NCI-H82 treated with DMSO at 0.1 percent for 48 hours (cell line): ENCODE measurements around the gene CASKIN1.
"Not testable (repeated sequence)": the region's sequence is repeated elsewhere in the genome, so short reads cannot be mapped to it uniquely, and the experiment has no call there.

Source experiments
- DNase-seq: peaks from one replicate; lab custom pipeline; 2025; ENCODE audit not compliant: unreplicated experiment; lab: John Stamatoyannopoulos, UW

Gene CASKIN1, protein sequence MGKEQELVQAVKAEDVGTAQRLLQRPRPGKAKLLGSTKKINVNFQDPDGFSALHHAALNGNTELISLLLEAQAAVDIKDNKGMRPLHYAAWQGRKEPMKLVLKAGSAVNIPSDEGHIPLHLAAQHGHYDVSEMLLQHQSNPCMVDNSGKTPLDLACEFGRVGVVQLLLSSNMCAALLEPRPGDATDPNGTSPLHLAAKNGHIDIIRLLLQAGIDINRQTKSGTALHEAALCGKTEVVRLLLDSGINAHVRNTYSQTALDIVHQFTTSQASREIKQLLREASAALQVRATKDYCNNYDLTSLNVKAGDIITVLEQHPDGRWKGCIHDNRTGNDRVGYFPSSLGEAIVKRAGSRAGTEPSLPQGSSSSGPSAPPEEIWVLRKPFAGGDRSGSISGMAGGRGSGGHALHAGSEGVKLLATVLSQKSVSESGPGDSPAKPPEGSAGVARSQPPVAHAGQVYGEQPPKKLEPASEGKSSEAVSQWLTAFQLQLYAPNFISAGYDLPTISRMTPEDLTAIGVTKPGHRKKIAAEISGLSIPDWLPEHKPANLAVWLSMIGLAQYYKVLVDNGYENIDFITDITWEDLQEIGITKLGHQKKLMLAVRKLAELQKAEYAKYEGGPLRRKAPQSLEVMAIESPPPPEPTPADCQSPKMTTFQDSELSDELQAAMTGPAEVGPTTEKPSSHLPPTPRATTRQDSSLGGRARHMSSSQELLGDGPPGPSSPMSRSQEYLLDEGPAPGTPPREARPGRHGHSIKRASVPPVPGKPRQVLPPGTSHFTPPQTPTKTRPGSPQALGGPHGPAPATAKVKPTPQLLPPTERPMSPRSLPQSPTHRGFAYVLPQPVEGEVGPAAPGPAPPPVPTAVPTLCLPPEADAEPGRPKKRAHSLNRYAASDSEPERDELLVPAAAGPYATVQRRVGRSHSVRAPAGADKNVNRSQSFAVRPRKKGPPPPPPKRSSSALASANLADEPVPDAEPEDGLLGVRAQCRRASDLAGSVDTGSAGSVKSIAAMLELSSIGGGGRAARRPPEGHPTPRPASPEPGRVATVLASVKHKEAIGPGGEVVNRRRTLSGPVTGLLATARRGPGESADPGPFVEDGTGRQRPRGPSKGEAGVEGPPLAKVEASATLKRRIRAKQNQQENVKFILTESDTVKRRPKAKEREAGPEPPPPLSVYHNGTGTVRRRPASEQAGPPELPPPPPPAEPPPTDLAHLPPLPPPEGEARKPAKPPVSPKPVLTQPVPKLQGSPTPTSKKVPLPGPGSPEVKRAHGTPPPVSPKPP (N-terminal part only)

DNA sequence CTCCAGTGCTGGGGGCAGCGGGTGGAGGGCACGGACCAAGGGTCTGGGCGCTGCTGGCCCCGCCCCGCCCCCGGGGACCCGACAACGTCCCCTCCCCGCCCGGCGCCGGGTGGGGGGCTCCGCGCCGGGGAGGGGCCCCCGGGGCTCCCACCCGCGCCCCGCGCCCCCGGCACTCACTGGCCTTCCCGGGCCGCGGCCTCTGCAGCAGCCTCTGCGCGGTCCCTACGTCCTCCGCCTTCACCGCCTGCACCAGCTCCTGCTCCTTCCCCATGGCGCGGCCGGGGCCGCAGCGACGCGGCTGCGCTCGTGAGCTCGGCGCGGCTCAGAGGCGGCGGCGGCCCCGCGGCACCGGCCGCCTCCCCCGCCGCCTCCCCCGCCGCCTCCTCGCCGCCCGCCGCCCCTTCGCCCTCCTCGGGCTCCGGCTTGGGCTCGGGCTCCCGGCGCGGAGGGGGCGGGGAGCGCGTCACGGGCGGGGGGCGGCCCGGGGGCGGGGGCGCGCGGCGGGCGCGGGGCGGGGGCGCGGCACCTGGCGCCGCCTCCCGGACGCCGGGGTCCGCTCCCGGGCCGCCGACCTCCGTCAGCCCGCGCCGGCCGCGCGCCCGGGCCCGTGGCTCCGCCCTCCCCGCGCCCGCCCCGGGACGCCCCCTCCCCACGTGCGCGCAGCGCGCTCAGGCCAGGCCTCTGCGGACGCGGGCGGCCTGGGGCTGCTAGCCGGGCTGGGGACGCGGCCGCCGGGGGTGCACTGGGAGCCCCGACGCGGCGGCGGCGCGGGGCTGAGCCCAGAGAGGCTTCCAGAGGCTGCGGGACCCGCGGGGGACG is at the start of gene CASKIN1:
TSS of gene CASKIN1 (minus strand) at position 444 of the 819 bp plus-strand sequence. CDS start at position 271, 173 bp downstream.
- no peak for DNase-seq

DNA sequence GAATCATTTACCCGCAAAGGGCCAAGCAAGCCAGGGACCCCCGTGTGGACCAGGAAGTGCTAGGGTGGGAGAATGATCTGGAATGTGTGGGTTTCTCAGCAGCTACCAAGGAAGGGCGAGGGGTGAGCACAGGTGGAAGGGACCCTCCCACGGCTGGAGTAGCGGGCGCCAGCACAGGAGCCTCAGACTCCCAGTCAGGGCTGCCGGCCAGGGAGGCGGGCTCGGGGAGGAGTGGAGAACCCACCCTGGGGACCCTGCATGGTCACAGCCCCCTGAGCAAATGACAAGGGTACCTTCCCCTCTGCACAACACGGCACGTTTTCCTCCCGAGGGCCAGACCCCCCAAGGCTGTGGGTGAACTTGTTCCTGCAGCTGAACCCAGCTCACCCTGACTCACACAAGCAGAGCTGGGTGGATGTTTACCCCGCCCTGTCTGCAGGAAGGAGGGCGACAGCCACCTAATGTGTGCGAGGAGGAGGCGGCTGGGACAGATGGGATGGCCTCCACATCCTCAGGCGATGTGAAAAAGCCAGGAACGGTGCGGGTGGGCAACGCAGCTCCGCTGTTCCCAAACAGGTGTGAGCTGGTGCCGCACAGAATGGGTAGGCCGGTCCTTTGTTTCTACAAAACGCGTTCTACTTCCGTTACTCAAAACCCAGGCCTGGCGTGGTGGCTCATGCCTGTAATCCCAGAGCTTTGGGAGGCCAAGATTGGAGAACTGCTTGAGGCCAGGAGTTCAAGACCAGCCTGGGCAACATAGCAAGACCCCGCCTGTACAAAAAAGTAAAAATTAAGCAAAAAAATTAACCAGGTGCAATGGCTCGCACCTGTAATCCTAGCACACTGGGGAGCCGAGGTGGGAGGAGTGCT is 48.8 kb upstream of the CASKIN1 start:
- DNase-seq: no peak

- no peak for DNase-seq
Measured at GRCh38 chr16:2244301-2244700, 47.9 kb upstream of the CASKIN1 start.

DNA sequence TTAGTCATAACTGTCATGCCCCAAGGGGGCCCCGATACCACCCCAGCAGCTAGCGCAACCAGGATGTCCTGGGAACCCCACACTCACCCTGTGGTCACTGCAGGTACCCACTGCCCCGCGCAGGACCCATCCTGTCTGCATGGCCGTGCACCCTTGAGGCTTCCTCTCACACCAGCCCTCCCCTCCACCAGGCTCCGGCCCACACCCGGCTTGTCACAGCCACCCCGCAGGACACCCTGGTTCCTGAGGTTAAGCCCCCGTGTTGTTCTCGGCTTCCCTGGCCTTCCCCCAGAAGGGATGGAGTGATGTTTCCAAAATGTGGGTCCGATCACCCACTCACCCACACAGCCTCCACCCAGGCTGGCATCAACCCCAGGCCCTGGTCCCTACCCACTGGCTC is 47.4 kb upstream of the CASKIN1 start:
- DNase-seq: no peak

- no peak for DNase-seq
Measured at GRCh38 chr16:2243031-2243528, 46.7 kb upstream of the CASKIN1 start.

GRCh38 chr16:2242598-2242997 is 46.2 kb upstream of the CASKIN1 start:
- no peak for DNase-seq

DNA sequence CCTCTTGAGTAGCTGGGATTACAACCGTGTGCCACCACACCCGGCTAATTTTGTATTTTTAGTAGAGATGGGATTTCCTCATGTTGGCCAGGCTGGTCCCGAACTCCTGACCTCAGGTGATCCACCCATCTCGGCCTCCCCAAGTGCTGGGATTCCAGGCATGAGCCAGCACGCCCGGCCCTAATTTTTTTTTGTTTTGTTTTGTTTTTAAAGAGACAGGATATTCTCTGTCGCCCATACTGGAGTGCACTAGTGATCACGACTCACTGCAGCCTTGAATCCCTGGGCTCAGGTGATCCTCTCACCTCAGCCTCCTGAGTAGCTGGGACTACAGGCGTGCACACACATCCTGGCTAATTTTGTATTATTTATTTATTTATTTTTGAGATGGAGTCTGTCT is 43.9 kb upstream of the CASKIN1 start:
- not testable (repeated sequence) for DNase-seq

DNA sequence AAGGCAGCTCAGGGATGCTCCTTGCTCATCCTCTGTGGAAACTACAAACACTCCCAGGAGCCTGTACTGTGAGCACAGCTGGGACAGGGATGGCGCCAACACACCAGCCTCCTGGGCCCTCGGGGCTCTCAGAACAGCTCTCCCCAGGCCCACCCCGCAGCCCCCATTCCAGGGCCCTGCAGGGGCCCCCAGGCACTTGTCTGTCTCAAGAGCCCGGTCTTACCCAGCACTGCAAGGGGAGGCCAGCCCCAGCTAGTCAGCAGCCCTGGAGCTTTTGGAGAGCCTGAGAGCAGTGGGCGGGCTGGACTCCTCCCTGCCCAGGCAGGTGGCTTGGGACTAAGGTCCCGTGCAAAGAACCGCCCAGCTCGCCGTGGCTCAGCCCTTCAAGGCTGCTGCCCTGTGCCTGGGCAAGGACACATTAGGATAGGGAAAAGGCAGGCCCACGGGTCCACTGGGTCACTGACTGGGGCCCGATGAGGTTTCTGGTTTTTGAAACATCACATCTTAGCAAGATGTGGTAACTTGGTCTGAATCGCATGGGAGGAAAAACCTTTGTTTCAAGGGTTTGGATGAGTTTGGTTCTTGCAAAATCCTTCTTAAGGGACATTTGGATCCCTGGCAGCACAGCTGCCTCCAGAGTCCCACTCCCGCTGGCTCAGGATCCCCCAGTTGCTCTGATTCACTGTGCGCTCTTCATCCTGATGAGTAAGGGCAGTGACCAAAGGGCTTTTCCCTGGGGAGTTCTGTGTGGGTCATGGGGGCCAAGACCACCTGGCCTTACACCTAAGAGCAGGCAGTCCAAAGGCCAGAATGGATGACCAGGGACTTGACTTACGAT is 42.7 kb upstream of the CASKIN1 start:
- no peak for DNase-seq

GRCh38 chr16:2238150-2238837 is 41.9 kb upstream of the CASKIN1 start:
- no peak for DNase-seq

DNA sequence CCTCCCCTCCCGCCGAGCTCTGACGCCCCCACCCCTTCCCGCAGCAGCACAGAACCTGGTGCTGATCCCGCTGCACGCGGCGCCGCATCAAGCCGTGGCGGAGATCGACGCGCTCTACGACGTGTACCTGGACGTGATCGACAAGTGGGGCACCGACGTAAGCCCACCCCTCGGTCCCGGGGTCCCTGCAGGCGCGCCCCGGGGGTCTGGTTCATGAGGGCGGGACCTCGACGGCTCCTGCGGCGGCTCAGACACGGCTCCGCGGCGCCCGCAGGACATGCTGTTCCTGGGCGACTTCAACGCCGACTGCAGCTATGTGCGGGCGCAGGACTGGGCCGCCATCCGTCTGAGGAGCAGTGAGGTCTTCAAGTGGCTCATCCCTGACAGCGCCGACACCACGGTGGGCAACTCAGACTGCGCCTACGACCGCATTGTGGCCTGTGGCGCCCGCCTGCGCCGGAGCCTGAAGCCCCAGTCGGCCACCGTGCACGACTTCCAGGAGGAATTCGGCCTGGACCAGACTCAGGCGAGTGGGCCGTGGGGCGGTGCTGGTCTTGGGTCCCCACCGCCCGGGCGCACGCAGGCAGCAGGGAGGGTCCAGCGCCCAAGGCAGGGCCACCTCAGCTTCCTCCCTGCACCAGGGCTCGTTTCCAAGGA is 41.2 kb upstream of the CASKIN1 start:
- no peak for DNase-seq

GRCh38 chr16:2237102-2237482 is 40.7 kb upstream of the CASKIN1 start:
- no peak for DNase-seq

DNA sequence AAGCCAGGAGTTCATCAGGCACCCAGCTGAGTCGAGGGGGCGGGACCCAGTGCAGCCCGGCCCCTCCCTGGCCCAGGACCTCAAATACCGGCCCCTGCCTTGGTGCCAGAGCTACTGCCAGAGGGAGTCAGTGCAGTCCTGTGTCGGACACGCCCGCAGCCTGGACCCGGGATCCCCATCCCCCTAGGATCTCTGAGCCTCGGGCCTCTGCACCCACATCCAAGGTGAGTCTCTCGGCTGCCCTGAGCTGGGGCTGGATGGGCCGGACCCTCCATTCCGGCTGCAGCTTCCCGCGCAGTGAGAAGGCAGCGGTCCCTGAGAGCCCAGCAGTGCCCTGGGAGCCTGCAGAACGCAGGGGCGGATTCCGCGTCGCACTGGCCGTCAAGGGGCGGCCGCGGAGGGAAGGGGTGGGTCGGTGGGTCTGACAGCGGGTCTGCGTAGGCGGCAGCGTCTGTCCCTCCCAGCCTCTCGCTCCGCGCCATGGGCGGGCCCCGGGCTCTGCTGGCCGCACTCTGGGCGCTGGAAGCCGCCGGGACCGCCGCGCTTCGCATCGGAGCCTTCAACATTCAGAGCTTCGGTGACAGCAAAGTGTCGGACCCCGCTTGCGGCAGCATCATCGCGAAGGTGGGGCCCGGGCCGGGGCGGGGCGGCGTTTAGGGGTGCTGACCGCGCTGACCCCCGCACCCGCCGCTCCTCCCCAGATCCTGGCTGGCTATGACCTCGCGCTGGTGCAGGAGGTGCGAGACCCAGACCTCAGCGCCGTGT is 40.1 kb upstream of the CASKIN1 start, which contains the start of gene DNASE1L2:
TSS of gene DNASE1L2 (plus strand) at position 108 of the 765 bp plus-strand sequence. CDS start at position 481, 373 bp downstream.
- DNase-seq: no peak

- no peak for DNase-seq
Measured at GRCh38 chr16:2235695-2236336, 39.4 kb upstream of the CASKIN1 start.

GRCh38 chr16:2235234-2235651 is 38.8 kb upstream of the CASKIN1 start:
- DNase-seq: no peak

- DNase-seq: no peak
Measured at GRCh38 chr16:2234813-2235170, 38.4 kb upstream of the CASKIN1 start.
